Fibroblast of the conjunctiva (primary cell): ENCODE measurements around the gene NRG3.

Experiments
- DNase-seq: peaks from one replicate; pipeline ENCODE4 v3.0.0-alpha.2; 2010; ENCODE audit warnings: low read depth

NRG3 gene

DNA sequence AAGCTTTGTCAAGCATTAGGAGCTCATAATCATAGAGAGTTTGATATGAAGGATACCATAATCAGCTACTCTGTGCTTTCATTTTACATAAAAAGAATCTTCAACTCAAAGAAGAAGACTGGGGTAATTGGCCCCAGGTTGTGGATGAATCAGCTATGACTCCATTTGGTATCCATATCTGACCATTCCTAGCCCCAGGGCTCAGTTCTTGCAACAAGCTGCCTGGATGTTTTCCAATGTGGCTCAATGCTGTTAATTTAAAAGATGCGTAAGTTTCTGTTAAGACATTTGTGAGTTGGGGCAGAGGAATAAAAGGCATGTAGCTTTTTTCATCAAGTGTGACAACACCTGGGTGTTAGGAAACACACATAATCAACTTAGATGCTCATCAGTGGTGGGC is 951.1 kb downstream of the NRG3 start:
- DNase-seq = peak; percentile 94

DNA sequence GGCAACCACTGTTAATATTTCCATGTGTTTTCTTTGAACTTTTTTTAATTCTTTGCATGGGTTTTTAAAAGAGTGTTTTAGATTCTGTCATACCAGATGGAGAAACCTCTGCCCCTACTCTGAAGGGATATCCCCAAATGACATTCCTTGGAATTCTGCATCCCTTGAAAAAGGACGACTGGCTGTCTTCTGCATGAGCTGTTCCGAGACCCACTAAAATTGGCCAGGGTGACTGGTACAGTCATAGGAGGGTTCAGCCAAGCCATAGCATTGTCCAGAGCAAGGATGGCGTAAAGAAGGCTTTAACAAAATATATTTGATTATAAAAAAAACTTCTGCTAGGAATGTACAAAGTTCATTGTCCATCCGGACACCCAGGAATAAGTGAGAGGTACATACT is 952.9 kb downstream of the NRG3 start:
- DNase-seq = no peak

- no peak for DNase-seq
Measured at GRCh38 chr10:82847242-82847641, 972.2 kb downstream of the NRG3 start.

DNA sequence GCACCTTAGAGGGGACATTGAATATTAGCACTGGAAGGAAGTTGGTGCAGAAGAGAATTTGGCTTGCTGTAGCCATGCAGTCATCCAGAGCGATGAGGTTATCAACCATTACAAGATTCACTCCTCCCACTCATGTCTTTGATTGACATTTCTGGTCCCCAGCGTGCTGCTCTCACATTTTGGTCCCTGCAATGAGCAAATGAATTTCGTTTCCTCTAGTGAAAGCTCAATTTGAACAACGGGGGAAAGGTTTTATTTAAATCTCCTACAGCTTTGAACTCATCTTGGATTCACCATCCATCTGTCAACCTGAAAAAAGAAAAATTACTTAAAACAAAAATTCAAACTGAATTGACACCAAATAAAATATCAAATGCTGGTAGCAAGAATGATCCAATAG is 975.2 kb downstream of the NRG3 start:
- DNase-seq = no peak

DNA sequence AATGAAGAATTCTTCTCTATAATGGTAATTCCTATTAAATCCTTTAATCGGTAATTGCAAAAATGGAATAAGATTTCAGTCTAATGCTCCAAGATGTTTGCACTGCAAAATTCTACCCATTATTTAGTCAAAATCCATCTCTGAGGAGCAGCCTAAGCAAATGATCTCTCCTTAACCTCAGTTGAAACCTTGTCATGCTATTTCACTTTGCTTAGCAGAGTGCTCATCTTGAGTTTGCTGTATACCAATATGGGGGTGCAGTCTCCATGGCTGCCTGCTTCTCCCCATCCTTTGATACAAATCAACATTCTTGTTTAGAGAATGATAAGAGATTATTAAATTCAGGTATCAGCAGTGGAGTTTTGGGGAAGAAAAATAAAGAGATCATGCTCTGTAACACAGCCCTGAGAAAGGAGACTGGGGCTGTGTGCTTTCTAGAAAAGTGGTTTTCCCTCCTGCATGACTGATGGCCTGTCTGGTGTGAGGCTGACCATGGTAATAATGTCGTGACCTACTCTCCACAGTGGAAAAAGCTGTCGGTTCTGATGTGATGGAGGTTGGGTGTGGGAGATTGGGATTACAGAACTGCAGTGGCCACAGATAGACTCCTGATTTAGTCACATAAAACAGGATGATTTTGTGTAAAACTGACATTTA is 982.1 kb downstream of the NRG3 start:
- no peak for DNase-seq

DNA sequence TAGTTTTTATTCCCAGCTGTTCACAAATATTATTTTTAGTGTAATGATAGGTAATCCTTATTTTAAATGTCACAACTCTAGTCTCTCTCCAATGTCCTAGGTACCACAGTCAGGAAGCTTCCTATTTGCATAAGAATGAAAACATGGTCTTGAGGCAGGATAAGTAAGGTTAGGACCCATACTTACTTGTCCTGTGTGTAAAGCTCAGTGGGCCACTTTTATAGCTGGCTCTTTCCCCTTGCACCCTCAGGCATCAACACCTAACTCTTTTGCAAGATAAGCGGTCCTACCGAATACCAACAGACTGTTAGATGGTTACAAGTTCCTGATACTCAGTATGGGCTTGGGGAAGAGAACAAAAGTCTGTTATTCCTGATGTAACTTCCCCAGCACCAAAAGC is 986.9 kb downstream of the NRG3 start:
- no peak for DNase-seq

- no peak for DNase-seq
Measured at GRCh38 chr10:82865366-82865765, 990.4 kb downstream of the NRG3 start.

DNA sequence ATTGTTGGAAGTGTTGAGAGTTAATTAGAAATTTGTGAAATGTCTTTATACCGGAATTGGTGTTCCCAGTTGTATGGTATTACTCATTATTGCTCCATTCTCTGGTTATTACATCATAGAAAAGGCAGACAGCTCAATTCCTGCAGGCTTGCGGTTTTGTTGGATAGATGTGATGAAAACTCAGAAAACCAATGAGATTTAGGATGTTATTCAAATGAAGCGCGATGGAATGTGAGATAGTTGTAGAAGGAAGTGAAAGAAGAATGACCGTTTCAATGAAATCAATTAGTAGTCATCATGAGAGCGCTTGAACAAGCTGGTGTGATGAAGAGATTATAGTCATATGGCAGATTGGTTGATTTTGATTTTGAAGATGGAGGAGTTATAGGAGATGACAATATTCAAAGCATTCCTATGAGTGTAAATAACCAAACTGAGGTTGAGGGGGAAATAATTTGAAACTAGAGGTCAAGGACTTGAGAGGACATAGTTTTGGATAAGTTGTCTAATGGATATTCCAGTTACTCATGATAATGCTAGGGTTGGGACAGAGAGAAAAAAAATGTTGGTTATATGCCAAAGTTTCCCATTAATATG is 991.5 kb downstream of the NRG3 start:
- DNase-seq = peak; percentile 48

DNA sequence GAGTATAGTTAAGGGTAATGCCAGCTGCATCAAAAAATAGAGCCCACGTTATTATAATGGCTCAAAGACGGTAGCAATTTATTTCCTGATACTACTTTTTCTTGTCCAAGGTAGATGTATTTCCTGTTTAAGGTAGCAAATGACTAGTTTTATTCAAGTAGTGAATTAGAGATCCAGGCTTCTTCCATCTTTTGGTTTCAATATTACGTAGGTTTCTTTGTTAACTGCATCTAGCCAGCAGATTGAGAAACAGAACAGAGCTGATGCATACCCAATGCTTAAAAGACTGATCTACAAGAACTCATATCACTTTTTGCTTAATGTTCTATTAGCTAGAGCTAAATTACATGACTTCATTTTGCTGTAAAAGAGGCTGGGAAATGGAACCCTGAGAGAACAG is 992.1 kb downstream of the NRG3 start:
- DNase-seq = no peak

DNA sequence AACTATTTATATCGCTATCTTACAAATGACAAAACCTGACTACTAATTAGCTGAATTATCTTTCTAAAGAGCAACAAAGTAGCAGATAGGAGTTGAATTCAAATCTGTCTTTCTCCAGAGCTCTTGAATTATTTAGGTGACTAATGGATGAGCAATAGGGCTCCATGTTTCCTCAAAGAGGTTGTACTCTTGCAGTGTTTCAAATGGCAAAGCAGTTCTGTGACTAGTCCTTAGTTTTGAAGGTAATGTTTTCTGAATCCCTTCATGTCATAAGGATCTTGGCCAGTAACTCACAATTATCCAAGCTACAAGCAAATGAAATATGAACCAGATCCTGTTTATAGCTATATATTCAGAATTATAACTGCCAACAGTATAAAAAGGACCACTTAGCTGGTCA is 999.7 kb downstream of the NRG3 start:
- no peak for DNase-seq

GRCh38 chr10:82880776-82881290 is 1005.8 kb downstream of the NRG3 start:
- DNase-seq = no peak

GRCh38 chr10:82882722-82883121 is 1007.7 kb downstream of the NRG3 start:
- DNase-seq = no peak

DNA sequence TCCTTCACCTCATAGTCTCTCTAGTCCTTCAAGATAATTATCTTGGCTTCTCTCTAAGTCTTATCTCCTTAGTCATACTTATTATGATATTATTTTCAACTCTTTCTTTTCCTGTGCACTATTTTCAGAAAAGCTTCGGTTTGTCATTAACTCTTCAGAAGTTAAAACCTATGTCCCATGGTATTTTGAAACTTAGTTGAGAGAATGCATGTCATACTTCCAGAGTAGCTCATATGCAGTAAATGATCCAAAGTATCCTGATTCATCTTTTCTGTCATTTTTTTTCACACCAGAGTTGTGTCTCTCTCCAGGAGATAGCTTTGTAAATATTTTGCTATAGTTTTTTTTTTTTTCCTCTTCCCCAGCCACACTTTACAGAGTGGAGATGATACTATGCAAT is 1008.6 kb downstream of the NRG3 start:
- DNase-seq = no peak

GRCh38 chr10:82887488-82887887 is 1012.5 kb downstream of the NRG3 start:
- no peak for DNase-seq

DNA sequence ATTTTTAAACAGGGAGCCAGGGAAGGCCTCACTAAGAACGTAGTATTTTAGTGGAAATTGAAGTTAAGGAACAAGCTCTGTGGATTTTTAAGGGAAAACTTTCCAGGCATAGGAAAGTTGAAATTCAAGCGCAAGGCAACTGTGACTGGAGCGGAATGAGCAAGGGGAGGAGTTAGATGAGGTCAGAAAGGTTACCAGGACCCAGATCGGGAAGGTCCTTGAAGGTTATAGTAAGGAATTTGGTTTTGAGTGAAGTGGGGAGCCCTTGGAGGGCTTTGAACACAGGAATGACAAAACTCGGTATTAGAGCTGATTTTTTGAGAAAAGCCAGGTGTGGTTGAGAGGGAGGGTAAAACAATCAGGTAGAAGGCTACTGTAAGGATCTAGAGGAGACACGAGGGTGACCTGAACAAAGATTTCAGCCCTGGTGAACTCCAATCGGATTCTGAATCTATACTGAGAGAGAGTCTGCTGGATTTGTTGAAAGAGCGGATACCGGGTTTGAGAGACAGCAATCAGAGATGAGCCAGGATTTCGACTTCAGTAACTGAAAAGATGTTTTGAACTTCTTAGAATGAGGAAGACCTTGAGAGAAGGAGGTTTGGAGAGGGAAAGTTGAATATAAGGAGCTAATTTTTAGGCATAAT is 1013.9 kb downstream of the NRG3 start:
- no peak for DNase-seq

- no peak for DNase-seq
Measured at GRCh38 chr10:82889728-82890127, 1014.7 kb downstream of the NRG3 start.

DNA sequence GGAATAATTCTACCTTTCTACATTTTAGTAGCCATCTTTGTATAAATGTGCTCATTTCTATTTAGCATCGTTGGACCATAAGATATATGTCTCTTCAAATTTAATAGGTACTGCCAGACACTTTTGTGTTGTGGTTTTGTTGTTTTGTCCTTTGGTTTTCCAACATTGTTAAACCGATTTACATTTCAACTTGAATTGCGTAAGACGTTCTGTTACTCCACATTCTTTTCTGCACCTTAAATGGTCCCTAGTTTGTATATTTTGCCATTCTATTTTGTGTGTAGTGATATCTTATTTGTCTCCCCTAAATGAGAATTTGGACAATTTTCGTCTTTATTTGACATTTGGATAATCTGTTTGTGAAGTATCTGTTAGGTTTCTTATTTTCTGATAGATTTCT is 1015.6 kb downstream of the NRG3 start:
- DNase-seq = no peak

GRCh38 chr10:82908096-82908495 is 1033.1 kb downstream of the NRG3 start:
- no peak for DNase-seq

- no peak for DNase-seq
Measured at GRCh38 chr10:82908751-82909150, 1033.8 kb downstream of the NRG3 start.

DNA sequence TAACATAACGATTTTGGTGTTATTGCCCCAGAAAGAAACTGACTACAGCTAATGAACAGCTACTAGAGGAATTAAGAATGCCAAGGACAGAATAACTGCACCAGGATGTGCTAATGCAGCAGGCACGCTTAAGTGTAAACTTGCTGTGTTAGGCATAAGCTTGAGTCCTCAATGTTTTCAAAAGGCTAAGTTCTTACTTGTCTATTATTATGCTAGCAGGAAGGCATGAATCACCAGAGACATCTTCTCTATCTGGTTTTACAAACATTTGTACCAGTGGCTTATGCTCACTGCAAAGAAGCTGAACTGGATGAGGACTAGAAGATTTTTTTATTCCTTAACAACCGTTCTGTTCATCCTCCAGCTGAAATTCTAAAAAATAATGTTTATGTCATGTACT is 1035.3 kb downstream of the NRG3 start:
- no peak for DNase-seq

DNA sequence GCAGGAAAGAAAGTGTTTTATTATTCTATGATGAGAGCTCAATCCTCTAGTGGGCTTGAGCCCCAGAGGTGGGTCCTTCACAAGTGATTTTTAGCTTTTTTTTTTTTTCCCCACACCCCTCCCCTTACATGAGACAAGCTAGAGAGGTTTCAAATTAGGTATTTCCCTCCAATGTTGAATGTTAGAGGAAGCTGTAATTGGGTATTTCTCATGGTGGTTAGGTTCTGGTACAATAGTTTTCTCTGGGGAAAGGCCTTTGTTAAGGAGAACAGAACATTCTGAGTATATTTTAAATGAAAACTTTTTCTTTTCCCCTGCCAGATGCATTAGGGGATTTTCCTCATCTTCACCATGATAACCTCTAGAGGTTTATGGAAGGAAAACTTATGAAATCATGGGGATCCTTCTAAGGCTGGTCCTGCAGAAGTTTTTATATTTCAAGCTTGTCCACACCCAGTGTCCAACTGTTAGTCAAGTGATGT is 1039.7 kb downstream of the NRG3 start:
- no peak for DNase-seq

DNA sequence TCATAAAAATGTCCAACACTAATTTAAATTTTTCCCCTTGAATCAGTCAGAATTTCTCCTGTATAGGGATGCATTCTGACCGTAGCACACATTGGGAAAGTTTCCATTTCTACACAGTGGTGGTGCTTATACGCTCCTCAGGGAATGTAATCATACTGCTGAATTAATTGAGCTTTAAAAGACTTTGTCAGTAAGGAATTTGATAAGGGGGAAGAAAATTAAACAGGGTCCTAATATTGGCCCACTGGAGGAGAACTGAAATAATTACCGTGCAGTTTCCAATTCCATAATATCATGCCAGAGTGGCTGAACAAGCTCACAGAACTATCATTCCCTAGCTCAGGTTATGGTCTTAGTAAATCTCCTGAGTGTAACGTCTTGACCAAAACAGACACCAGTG is 1041.9 kb downstream of the NRG3 start:
- DNase-seq = no peak

- DNase-seq = no peak
Measured at GRCh38 chr10:82918022-82918421, 1043.0 kb downstream of the NRG3 start.
